SK-N-DZ (cell line): ENCODE measurements around the gene CRYBG2.
"Not testable (repeated sequence)": the region's sequence is repeated elsewhere in the genome, so short reads cannot be mapped to it uniquely, and the experiment has no call there.

Experiments used
- DNase-seq: peaks from one replicate; pipeline ENCODE4 v3.0.0-alpha.2; 2015; ENCODE audit warnings: low spot score

The CRYBG2 gene

GRCh38 chr1:26350701-26351589 lies 3.0 kb downstream of the CRYBG2 start:
- no peak for DNase-seq

- DNase-seq, result no peak
These were observed 3.6 kb downstream of the CRYBG2 start for GRCh38 chr1:26350343-26350700.

GRCh38 chr1:26349877-26350244 lies 4.1 kb downstream of the CRYBG2 start:
- DNase-seq, result no peak

DNA sequence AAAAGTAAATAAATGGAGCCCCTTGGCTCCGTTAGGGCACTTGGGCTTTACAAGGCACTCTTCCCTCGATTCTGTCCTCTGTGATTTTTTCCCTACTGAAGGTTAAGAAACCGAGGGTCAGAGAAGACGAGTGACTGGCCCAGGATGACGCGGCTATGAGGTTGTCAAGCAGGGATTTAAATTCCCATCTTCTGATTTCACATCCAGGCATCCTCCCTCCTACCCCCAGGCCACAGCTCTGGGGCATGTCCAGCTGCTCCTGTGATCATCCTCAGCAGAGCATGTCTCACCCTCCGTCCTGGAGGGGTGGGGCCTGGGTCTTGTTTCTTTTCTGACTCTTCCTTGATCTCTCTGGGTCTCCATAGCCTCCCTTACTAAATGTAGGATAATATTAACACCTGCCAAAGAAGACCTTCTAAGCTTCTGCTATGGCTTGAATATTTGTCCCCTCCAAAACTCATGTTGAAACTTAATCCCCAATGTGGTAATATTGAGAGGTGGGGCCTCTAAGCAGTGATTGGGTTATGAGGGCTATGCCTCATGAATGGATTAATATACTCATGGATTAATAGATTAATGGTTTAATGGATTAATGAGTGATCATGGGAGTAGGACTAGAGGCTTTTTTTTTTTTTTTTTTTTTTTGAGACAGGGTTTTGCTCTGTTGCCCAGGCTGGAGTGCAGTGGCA lies 4.6 kb downstream of the CRYBG2 start:
- no peak for DNase-seq

DNA sequence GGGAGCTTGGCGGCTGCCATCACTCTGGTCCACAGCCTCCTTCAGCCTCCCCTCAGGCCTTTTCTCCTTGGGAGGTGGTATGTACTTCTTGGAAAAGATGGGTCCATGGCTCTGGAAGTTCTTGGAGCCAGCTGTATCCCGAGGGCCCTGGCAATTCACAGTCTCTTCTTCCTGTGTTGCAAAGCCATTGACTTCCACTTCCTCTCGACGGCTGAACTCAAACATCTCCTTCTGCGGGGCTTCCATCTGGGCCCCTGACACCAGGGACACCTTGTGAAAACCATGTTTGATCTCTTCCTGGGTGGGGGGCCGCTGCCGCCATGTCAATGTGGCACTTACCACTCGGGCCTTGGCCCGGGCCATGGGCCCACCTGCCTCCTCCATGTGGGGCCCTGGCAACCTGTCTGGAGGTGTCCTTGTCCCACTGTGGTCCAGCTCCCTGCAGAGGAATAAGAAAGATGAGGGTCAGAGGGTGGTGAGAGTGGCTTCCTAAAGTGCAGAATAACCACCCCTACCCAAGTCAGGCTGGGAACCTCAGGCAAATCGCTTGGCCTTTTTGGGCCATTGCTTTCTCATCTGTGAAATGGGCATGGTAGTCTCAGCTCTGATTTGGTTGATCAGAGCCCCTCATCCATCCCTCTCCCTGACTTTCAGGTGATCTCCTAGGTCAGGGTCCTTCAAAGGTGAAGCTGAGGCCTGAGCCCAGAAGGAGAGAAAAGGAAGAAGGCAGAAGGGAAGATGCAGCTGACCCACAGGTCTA lies 7.5 kb downstream of the CRYBG2 start:
- no peak for DNase-seq

GRCh38 chr1:26345718-26346117 lies 8.2 kb downstream of the CRYBG2 start:
- no peak for DNase-seq

- DNase-seq, result no peak
These were observed 9.6 kb downstream of the CRYBG2 start for GRCh38 chr1:26344147-26344920.

GRCh38 chr1:26340047-26340481 lies 13.9 kb downstream of the CRYBG2 start:
- no peak for DNase-seq

DNA sequence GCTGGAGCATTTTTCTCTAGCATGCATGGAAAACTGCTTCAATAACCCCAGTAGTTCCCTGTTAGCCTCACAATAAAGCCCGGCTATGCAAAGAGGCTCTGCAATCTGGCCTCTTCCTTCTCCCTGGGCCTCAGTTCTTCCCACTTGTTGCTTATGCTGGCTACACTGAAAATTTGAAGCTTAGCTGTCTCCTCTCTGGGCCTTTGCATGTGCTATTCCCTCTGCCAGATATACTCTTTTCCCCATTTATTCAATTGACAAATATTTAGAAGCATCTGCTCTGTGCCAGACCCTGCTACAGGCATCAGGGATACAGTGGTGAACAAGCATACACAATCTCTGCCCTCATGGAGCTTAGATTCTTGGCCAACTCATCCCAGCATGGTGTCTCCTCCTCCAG lies 15.3 kb downstream of the CRYBG2 start:
- no peak for DNase-seq

DNA sequence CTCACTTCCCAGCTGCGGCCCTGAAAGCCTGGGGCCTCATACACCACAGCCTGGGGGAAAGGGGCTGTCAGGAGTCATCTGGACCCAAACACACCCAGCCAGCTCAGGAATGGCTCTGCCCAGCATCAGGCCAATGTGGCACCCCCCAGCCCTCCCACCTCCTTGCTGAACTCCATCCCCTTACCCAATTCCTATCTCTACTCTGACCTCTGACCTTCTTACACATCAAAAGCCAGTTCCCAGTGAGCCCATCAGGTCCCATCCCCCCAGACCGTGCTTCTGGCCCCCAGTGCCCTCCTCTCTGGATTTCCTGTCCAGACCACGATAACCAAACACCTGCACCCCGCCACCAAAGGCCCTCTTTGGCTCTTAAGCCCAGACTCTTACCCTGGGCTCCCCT lies 16.3 kb downstream of the CRYBG2 start:
- DNase-seq, result no peak

DNA sequence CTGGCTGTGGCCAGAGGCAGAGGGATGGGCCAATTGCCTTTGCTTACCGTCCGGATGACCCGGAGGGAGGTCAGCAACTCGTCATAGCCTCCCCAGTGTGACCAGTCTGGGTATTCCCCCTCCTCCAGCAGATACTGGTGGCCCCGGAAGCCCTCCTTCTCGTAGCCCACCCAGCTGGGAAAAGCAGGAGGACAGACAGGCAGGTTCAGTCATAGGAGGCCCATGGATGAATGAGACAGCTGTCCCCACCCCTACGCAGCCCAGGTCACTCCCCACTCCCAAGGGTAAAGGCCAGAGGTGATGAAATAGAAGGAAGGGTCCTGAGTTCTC lies 16.8 kb downstream of the CRYBG2 start:
- DNase-seq, result no peak

- DNase-seq, result no peak
These were observed 17.3 kb downstream of the CRYBG2 start for GRCh38 chr1:26336477-26337205.

DNA sequence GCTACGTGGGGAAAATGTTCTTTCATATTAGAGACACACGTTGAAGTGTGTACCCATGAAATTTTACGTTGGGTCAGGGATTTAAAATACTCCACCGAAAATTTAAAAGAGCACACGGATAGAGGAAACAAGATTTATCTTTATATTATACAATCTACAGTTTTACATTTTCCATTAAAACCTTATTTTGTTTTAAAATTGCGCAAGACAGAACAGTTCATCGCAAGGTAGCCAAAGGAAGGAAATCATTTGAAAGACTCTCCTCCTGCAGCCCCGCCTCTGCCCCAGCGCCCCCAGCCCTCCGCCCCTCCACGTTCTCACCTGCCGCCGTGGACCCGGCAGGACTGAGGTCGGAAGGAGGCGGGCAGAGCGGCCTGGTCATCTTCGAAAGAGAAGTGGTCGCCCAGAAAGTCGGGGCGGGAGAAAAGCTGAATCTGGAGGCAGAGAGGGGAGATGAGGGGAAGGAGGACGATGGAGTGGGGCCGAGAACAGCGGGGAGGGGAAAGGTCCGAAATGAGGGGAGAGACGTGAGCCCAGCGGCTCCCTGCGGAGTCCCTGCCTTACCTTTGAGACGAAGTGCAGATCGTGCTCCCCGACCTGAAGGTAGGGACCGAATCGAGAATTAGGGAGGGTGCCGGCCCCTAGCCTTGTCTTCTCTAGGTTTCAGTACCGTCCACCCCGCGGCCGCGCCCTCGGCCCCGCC lies 18.0 kb downstream of the CRYBG2 start:
- no peak for DNase-seq

- DNase-seq, result not testable (repeated sequence)
These were observed 20.6 kb downstream of the CRYBG2 start for GRCh38 chr1:26333312-26333711.

DNA sequence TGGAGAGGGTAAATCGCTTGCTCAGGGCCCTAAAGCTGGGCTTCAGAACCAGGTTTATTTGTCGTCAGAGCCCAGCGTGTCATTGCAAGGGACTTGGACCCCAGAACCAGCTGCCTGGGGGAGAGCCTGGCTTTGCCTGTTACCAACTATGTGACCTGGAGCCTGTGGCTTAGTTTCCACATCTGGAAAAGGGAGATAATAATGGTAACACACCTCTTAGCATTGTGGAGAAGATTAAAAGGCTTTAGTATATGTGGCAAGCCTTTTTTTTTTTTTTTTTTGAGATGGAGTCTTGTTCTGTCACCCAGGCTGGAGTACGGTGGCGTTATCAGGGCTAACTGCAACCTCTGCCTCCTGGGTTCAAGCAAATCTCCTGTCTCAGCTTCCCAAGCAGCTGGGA lies 23.7 kb downstream of the CRYBG2 start:
- DNase-seq, result no peak

- not testable (repeated sequence) for DNase-seq
These were observed 24.6 kb downstream of the CRYBG2 start for GRCh38 chr1:26329380-26329779.

DNA sequence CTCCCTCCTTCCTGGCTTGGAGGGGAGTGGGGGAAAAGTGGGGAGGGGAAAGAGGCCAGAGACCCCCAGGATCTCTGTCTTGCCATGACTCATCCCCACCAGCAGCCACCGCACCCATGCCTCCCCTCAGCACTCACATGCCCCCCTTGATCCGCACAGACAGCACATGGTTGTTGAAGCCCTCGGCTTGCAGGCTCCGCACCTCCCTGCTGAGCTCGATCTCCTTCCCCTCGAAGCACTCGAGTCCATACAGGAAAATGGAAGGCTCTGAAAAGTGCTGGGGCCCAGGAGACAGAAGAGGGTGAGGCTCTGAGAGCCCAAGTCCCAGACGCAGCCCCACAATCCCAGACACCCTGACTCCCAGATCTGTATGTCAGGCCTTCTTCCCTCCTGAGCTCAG lies 25.3 kb downstream of the CRYBG2 start:
- DNase-seq, result no peak

DNA sequence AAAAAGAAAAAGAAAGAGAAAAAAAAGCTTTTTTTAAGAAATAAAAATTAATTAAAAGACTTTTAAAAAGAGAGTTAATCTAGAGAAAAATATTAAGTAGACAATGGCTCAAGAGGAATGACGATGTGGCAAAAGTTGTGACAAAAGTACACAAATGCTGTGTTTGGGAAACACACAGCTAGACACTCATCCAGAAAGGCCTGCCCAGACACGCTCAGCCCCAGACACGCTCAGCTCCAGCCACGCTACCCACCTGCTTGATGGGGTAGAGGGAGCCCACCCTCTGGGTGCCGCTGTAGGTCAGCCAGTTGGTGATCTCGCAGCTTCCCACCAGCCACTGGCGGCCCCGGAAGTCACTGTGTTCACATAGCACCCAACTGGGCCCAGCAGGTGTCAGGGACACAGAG lies 26.0 kb downstream of the CRYBG2 start:
- no peak for DNase-seq

GRCh38 chr1:26324550-26324949 lies 29.4 kb downstream of the CRYBG2 start:
- no peak for DNase-seq

DNA sequence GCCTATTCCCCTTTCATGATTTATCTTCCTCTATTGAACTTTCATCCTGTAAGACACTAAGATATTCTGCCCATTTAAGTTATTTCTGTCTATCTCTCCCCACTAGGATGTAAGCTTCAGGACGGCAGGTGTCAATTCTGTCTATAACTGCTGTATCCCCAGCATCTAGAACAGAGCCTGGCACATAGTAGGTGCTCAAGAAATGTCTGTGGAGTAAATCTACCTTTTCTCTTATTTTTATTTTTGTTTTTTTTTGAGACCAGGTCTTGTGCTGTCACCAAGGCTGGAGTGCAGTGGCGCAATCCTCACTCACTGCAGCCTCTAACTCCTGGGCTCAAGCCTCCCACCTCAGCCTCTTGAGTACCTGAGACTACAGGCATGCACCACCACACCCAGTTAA lies 30.5 kb downstream of the CRYBG2 start:
- no peak for DNase-seq

GRCh38 chr1:26322042-26322331 lies 31.9 kb downstream of the CRYBG2 start:
- DNase-seq, result no peak
